Heart left ventricle (tissue), 16 donors: ENCODE data around the gene CLPSL1. TPM values are rescaled to one million over a fixed set of nuclear protein-coding genes. Genes with fewer than 3 reads are reported as not detected.

Source experiments
- ATAC-seq, 4 donors: fragments of 200-7000 bp; cut with Tn5 transposase; one replicate each; pipeline ENCODE4 v1.9.1; 2020 to 2022; ENCODE audit warnings: moderate library complexity in 4 of 4, mild to moderate bottlenecking in 3 of 4, moderate number of reproducible peaks in 1 of 4
- DNase-seq, 5 donors: peaks; one replicate each; pipeline ENCODE4 v3.0.0-alpha.2; 2020
- H3K27ac ChIP-seq, 12 donors: fragments of 200-600 bp; sonication (generic) in 4 of 12; one replicate each; pipeline versions ENCODE4 v1.5.0 to v1.8.0; 2016 to 2022; ENCODE audit warnings: mild to moderate bottlenecking in 2 of 12
- H3K27me3 ChIP-seq, 9 donors: fragments of 200-600 bp; sonication (generic) in 2 of 9; one replicate each; pipeline versions ENCODE4 v1.5.1 to v1.8.0; 2016 to 2022; ENCODE audit warnings: mild to moderate bottlenecking in 3 of 9
- H3K36me3 ChIP-seq, 9 donors: fragments of 200-600 bp; sonication (generic) in 2 of 9; one replicate each; pipeline versions ENCODE4 v1.5.0 to v1.8.0; 2018 to 2022; ENCODE audit warnings: mild to moderate bottlenecking in 2 of 9
- H3K4me1 ChIP-seq, 12 donors: fragments of 200-600 bp; sonication (generic) in 4 of 12; one replicate each; pipeline versions ENCODE4 v1.5.0 to v1.8.0; 2016 to 2022; ENCODE audit warnings: mild to moderate bottlenecking in 3 of 12
- H3K4me3 ChIP-seq, 12 donors: fragments of 200-600 bp; sonication (generic) in 4 of 12; one replicate each; pipeline versions ENCODE4 v1.5.0 to v1.8.0; 2017 to 2022; ENCODE audit warnings: mild to moderate bottlenecking in 9 of 12, moderate library complexity in 4 of 12
- H3K9me3 ChIP-seq, 12 donors: fragments of 200-600 bp; sonication (generic) in 4 of 12; one replicate each; pipeline versions ENCODE4 v1.5.0 to v1.8.0; 2016 to 2022; ENCODE audit warnings: mild to moderate bottlenecking in 1 of 12
- CTCF ChIP-seq, 12 donors: fragments of 200-600 bp; sonication (generic) in 4 of 12; IDR thresholded peaks; one replicate each; pipeline versions ENCODE4 v1.5.0 to v1.8.0; 2018 to 2022; ENCODE audit warnings: antibody characterized with exemption in 12 of 12, mild to moderate bottlenecking in 5 of 12
- POLR2A ChIP-seq, 2 donors: fragments of 450-650 bp; IDR thresholded peaks; one replicate each; pipeline ENCODE4 v1.6.1; 2017; ENCODE audit warnings: antibody characterized with exemption in 2 of 2, mild to moderate bottlenecking in 2 of 2, moderate library complexity in 2 of 2
- WGBS, 4 donors: extraction: QIAGEN DNeasy Blood & Tissue Kit in 2 of 4; methylation state at CpG; one replicate each; pipeline versions ENCODE4 v1.1.5 to v1.1.7; 2013 to 2018; 5-methylcytosine and 5-hydroxymethylcytosine counted together
- intact Hi-C, 10 donors: fragments of 100-400 bp; cut with DNase I; formaldehyde crosslinking; loops; one replicate each; pipeline versions ENCODE4 v1.11.1 to v1.14.2; 2022
- polyA plus RNA-seq, 2 donors: library from polyadenylated mRNA; stranded (reverse); fragments of 200-250 nt; gene quantifications; one replicate each; pipeline ENCODE4 v1.2.3, GENCODE V29; 2013
- total RNA-seq, 9 donors: library from RNA; depleted of rRNA in 2 of 9; stranded (reverse); fragments of >200 nt in 2 of 9; fragmentation: NEBNext Ultra II Directional in 3 of 9; extraction: Animal tissue kit (Norgen Biotek cat#: 25700) in 3 of 9; gene quantifications; one replicate each; pipeline versions ENCODE4 v1.1.0 to v1.2.4, GENCODE V29; 2016 to 2023
- donor health status: ischemic (EF 13 %, LVEDD 7.1; RV severe dilation, severe dysfunction).
- donor health status: healthy with polysubstance abuse.
- donor health status: DM: no; HTN: yes; CAD: no.
- donor health status: DM: no; HTN: no; CAD: no.
- donor health status: ischemic (EF 25% LVEDD 6.9; RV normal size, moderate dysfunction).
- donor health status: ischemic (EF 25% LVEDD 5.7; RV mildly dilated, moderate dysfunction).
- donor health status: healthy.
- donor health status: DM: yes; HTN: yes; CAD: no.
- donor health status: ischemic (EF 35%, LVEDD 5.7; RV mildly dilated, moderate dysfunction).
- donor health status: nonischemic (EF 11% LVEDD 7.7; RV severe dilation, severe dysfunction).
- donor health status: DM: yes; HTN: yes; CAD: no.
- donor health status: PGD.
- donor health status: ischemic (EF 29% LVEDD 5.4; RV normal size, mild dysfunction).
- donor health status: nonischemic (EF 23%, LVEDD 6.1; RV moderate dilation, normal function).

The CLPSL1 gene
- total and polyA plus RNA-seq, 11 donors: not detected

DNA sequence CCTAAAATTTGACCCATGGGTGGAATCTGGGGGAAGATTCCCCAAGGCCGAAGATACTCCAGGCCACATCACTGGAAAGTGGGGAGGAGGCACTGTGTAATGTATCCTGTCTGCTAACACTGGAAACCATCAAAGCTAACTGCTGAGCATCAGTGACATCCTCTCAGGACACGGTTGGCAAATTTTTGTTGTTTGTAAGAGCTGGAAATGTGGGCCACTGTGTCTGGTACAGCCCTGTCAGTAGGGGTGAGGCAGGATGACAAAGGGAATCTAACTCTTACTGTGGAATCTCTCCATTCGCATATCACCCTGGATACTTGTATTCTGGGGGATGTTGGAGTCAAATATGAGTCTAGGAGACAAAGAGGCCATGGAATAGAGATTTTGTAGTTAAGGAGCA lies 21.4 kb upstream of the CLPSL1 start:
- Histone ChIP-seq H3K4me1 (no peaks in the 10 kb centered on the region), H3K36me3 (no peaks in the 10 kb centered on the region), H3K4me3 (no peak overlapping the region), H3K27me3 (peaks cover 0 to 57% (median 19%) of the 10 kb centered on the region in 9 donors), H3K9me3 (no peaks in the 10 kb centered on the region), H3K27ac (no peak overlapping the region)
- TF ChIP-seq POLR2A (IDR thresholded peaks at IDR 0.05): no peak
- no peak for TF ChIP-seq CTCF (IDR thresholded peaks at IDR 0.05)
- intact Hi-C loops: loop anchor here in 3 of 10 donors (5.0 to 10.0 kb wide), 2 partner anchors 237 to 335 kb away; no protein-coding TSS in a partner anchor
- no peak for ATAC-seq
- DNase-seq: no peak
- WGBS, 4 donors: 64 to 81% (median 70%) methylated on average over 3 of the region's 3 CpGs

DNA sequence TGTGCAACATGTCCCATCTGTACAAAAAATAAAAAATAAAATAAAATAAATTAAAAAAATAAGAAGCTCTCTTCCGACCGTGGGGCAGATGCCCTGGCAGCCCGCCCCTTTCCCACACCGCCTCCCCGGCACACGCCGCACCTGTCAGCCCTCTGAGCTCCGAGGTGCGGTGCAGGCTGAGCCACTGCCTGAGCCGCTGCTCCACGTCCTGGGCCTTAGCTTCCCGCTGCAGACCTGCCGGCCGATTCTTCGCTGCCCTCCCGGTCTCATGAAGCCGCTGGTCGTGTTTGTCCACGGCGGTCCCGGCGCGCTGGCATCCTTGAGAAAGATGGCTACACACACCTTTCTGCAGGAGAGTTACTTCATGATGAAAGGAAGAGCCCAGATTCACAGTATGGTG lies 15.1 kb upstream of the CLPSL1 start:
- H3K9me3 ChIP-seq: no peaks in the 10 kb centered on the region
- H3K4me1 ChIP-seq: no peaks in the 10 kb centered on the region
- 81 to 86% (median 83%) methylated on average over 22 to 23 of the region's 23 CpGs for WGBS, 4 donors
- no peak overlapping the region for H3K27ac ChIP-seq
- TF ChIP-seq POLR2A (IDR thresholded peaks at IDR 0.05) (no peak), CTCF (IDR thresholded peaks at IDR 0.05) (no peak)
- no peaks in the 10 kb centered on the region for H3K36me3 ChIP-seq
- H3K4me3 ChIP-seq: no peak overlapping the region
- DNase-seq (no peak), ATAC-seq (no peak)
- intact Hi-C loops: no loop called here
- H3K27me3 ChIP-seq: peaks cover 7 to 59% (median 32%) of the 10 kb centered on the region in 9 donors

- intact Hi-C loops: no loop called here
- Histone ChIP-seq H3K27me3 (peaks cover 0 to 32% (median 14%) of the 10 kb centered on the region in 9 donors), H3K4me3 (no peak overlapping the region), H3K4me1 (no peaks in the 10 kb centered on the region), H3K27ac (no peak overlapping the region), H3K36me3 (no peaks in the 10 kb centered on the region), H3K9me3 (no peaks in the 10 kb centered on the region)
- DNase-seq (no peak), ATAC-seq (no peak)
- WGBS, 4 donors: 52 to 58% (median 53%) methylated on average over 4 of the region's 4 CpGs
- TF ChIP-seq POLR2A (IDR thresholded peaks at IDR 0.05) (no peak), CTCF (IDR thresholded peaks at IDR 0.05) (no peak)
Observed at GRCh38 chr6:35769211-35769610, 11.6 kb upstream of the CLPSL1 start.

- no peak for DNase-seq
- Histone ChIP-seq H3K4me3 (no peak overlapping the region), H3K4me1 (peaks cover 0 to 4% (median under 1%) of the 10 kb centered on the region in 12 donors), H3K27me3 (peaks cover 0 to 27% (median 7%) of the 10 kb centered on the region in 9 donors), H3K9me3 (no peaks in the 10 kb centered on the region), H3K36me3 (no peaks in the 10 kb centered on the region), H3K27ac (no peak overlapping the region)
- intact Hi-C loops: no loop called here
- no peak for ATAC-seq
- TF ChIP-seq POLR2A (IDR thresholded peaks at IDR 0.05): no peak
- no peak for TF ChIP-seq CTCF (IDR thresholded peaks at IDR 0.05)
- WGBS, 4 donors: 57 to 80% (median 65%) methylated on average over 1 to 5 of the region's 5 CpGs
Observed at GRCh38 chr6:35771343-35771627, 9.5 kb upstream of the CLPSL1 start.
